ENCODE results near the gene KIF6. TPM values are rescaled to one million over a fixed set of nuclear protein-coding genes. Genes with fewer than 3 reads are reported as not detected.

Gene KIF6
- total RNA-seq, 1 donor from 2014 or later = 1.3 TPM

- H3K27me3 Mint-ChIP-seq (ENCODE audit: unreplicated experiment) = peaks cover 42% of the 10 kb centered on the region
- H3K36me3 Mint-ChIP-seq (ENCODE audit: unreplicated experiment) = no peaks in the 10 kb centered on the region
- H3K4me1 Mint-ChIP-seq (ENCODE audit: unreplicated experiment) = no peaks in the 10 kb centered on the region
- DNase-seq (ENCODE audit: extremely low spot score, unreplicated experiment) = no peak
- no peak overlapping the region for H3K27ac Mint-ChIP-seq (ENCODE audit: unreplicated experiment)
- H3K9me3 Mint-ChIP-seq (ENCODE audit: unreplicated experiment) = no peaks in the 10 kb centered on the region
- TF ChIP-seq, protein P1, sequence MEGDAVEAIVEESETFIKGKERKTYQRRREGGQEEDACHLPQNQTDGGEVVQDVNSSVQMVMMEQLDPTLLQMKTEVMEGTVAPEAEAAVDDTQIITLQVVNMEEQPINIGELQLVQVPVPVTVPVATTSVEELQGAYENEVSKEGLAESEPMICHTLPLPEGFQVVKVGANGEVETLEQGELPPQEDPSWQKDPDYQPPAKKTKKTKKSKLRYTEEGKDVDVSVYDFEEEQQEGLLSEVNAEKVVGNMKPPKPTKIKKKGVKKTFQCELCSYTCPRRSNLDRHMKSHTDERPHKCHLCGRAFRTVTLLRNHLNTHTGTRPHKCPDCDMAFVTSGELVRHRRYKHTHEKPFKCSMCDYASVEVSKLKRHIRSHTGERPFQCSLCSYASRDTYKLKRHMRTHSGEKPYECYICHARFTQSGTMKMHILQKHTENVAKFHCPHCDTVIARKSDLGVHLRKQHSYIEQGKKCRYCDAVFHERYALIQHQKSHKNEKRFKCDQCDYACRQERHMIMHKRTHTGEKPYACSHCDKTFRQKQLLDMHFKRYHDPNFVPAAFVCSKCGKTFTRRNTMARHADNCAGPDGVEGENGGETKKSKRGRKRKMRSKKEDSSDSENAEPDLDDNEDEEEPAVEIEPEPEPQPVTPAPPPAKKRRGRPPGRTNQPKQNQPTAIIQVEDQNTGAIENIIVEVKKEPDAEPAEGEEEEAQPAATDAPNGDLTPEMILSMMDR (IDR thresholded peaks at IDR 0.05) = no peak
- no peak overlapping the region for H3K4me3 Mint-ChIP-seq (ENCODE audit: unreplicated experiment)
Measured at GRCh38 chr6:39313526-39314272, 411.5 kb downstream of the KIF6 start.

DNA sequence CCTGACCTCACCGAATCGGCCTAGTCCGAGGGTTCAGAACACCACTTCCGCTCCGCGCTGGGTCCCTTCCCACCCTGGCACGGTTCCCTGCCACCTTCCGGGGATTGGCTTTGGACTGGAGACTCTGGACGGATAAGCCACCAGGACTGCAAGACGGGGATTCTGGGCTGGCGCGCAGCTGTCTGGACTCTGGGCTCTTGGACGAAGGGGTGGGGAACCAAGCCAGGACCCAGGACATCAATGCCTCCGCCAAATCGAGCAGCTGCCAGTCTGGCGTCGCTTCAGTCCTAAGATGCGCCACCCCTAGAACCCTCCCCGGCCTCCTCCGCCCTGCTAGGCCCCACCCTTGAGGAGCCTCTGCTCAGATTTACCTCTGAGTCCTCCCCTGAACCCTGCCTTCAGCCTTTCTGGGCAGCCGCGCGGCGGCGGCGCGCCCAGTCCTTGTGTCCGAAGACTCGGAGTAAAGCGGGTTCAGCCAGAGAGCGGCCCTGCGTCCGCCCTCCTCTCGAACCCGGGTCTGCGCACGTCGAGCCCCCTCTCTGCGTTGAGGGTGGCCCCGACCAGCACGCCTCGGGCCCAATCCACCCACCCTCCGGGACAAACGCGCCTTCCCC, 412.2 kb downstream of the KIF6 start:
- Mint-ChIP-seq H3K4me3 (ENCODE audit: unreplicated experiment) (no peak overlapping the region), H3K27me3 (ENCODE audit: unreplicated experiment) (peaks cover 42% of the 10 kb centered on the region), H3K27ac (ENCODE audit: unreplicated experiment) (no peak overlapping the region), H3K9me3 (ENCODE audit: unreplicated experiment) (no peaks in the 10 kb centered on the region), H3K4me1 (ENCODE audit: unreplicated experiment) (no peaks in the 10 kb centered on the region), H3K36me3 (ENCODE audit: unreplicated experiment) (no peaks in the 10 kb centered on the region)
- TF ChIP-seq, protein P1 (IDR thresholded peaks at IDR 0.05) = no peak
- no peak for DNase-seq (ENCODE audit: extremely low spot score, unreplicated experiment)

DNA sequence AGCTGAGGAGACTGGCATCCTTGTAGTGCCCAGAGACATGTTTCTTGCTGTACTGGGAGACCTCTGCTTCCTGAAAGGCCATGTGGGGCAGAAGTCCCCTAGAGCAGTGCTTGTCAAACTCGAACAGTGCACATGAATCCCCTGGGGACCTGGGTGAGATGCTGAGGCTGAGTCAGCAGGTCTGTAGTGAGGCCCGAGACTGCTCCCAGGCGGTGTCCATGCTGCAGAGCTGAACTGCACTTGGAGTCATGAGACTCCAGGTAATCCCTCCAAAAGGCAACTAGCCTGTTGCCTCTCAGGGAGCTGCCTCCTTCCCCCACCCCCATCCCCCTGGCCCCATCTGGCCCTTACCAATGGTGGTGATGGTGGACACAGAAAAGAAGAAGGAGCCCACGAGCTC, 414.7 kb downstream of the KIF6 start:
- no peaks in the 10 kb centered on the region for H3K9me3 Mint-ChIP-seq (ENCODE audit: unreplicated experiment)
- TF ChIP-seq, protein P1 (IDR thresholded peaks at IDR 0.05) = no peak
- H3K4me1 Mint-ChIP-seq (ENCODE audit: unreplicated experiment) = no peaks in the 10 kb centered on the region
- H3K27me3 Mint-ChIP-seq (ENCODE audit: unreplicated experiment) = peaks cover 50% of the 10 kb centered on the region
- DNase-seq (ENCODE audit: extremely low spot score, unreplicated experiment) = no peak
- H3K36me3 Mint-ChIP-seq (ENCODE audit: unreplicated experiment) = no peaks in the 10 kb centered on the region
- no peak overlapping the region for H3K27ac Mint-ChIP-seq (ENCODE audit: unreplicated experiment)
- no peak overlapping the region for H3K4me3 Mint-ChIP-seq (ENCODE audit: unreplicated experiment)

DNA sequence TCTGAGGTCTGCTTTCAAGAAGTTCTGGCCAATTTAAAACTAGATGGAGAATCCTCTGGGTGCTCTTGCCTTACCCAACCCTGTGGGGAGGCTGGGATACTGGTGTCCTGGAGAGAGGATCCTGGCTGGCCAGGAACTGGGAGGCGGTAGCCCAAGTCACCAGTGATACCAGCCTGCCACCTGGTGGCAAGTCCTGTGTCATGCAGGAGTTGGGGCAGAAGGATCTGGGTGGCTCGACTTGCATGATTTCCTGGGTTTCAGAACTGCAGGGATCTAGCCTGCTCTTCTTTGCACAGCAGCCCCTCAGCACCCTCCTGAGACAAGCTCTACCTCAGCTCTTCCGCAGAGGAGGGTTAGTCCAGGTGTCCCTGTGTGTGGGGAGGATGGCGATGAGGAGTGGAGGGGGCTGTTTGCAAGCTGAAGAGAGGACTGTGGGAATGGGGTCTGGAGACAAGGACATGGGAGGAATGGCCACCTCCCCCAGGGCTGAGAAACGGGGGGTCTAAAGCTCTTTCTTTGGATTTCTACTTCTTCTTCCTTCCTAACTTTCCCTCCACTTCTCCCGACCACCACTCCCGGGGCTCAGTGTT, 415.2 kb downstream of the KIF6 start:
- Mint-ChIP-seq H3K27ac (ENCODE audit: unreplicated experiment) (no peak overlapping the region), H3K4me1 (ENCODE audit: unreplicated experiment) (no peaks in the 10 kb centered on the region), H3K27me3 (ENCODE audit: unreplicated experiment) (peaks cover 46% of the 10 kb centered on the region), H3K4me3 (ENCODE audit: unreplicated experiment) (no peak overlapping the region), H3K9me3 (ENCODE audit: unreplicated experiment) (no peaks in the 10 kb centered on the region), H3K36me3 (ENCODE audit: unreplicated experiment) (no peaks in the 10 kb centered on the region)
- TF ChIP-seq, protein P1 (IDR thresholded peaks at IDR 0.05) = peak; percentile 90
- peak; percentile 89 for DNase-seq (ENCODE audit: extremely low spot score, unreplicated experiment)

GRCh38 chr6:39307462-39307861, 417.7 kb downstream of the KIF6 start:
- no peak overlapping the region for H3K27ac Mint-ChIP-seq (ENCODE audit: unreplicated experiment)
- H3K4me3 Mint-ChIP-seq (ENCODE audit: unreplicated experiment) = no peak overlapping the region
- H3K36me3 Mint-ChIP-seq (ENCODE audit: unreplicated experiment) = no peaks in the 10 kb centered on the region
- TF ChIP-seq, protein P1 (IDR thresholded peaks at IDR 0.05) = no peak
- peaks cover 6% of the 10 kb centered on the region for H3K4me1 Mint-ChIP-seq (ENCODE audit: unreplicated experiment)
- no peak for DNase-seq (ENCODE audit: extremely low spot score, unreplicated experiment)
- H3K9me3 Mint-ChIP-seq (ENCODE audit: unreplicated experiment) = no peaks in the 10 kb centered on the region
- H3K27me3 Mint-ChIP-seq (ENCODE audit: unreplicated experiment) = peaks cover 28% of the 10 kb centered on the region

Data from osteocyte (in vitro differentiated cells).